Epithelial cell of prostate (primary cell): ENCODE results near the gene TLR5.
"Not testable (repeated sequence)": the region's sequence is repeated elsewhere in the genome, so short reads cannot be mapped to it uniquely, and the experiment has no call there.

Experiments used
- DNase-seq: peaks from one replicate; pipeline ENCODE4 v3.0.0-alpha.2; 2011; ENCODE audit warnings: low read depth, low spot score
- H3K27ac ChIP-seq: fragments of 450-650 bp; 2 replicates; pipeline ENCODE4 v1.5.1; 2017; ENCODE audit warnings: mild to moderate bottlenecking

TLR5 gene

GRCh38 chr1:223142795-223143536 is at the start of gene TLR5:
TSS of gene TLR5 (minus strand) at chr1:223143248. CDS start at chr1:223113031, 30,217 bp downstream.
- no peak within 1 kb of the TSS for H3K27ac ChIP-seq
- peak; percentile 8 for DNase-seq

- peak overlapping the region; percentile 26 for H3K27ac ChIP-seq
- peak; percentile 53 for DNase-seq
Measured at GRCh38 chr1:223189903-223190724, 47.1 kb upstream of the TLR5 start.

- DNase-seq = no peak
- no peak overlapping the region for H3K27ac ChIP-seq
Measured at GRCh38 chr1:223189525-223189902, 46.5 kb upstream of the TLR5 start.

GRCh38 chr1:223188618-223189356 is 45.7 kb upstream of the TLR5 start:
- H3K27ac ChIP-seq = no peak overlapping the region
- DNase-seq = no peak

GRCh38 chr1:223186800-223187199 is 43.8 kb upstream of the TLR5 start:
- DNase-seq = no peak
- no peak overlapping the region for H3K27ac ChIP-seq

GRCh38 chr1:223183268-223183862 is 40.3 kb upstream of the TLR5 start:
- no peak for DNase-seq
- H3K27ac ChIP-seq = no peak overlapping the region

GRCh38 chr1:223180731-223181321 is 37.8 kb upstream of the TLR5 start:
- H3K27ac ChIP-seq = peak overlapping the region; percentile 23
- DNase-seq = peak; percentile 34

- DNase-seq = no peak
- no peak overlapping the region for H3K27ac ChIP-seq
Measured at GRCh38 chr1:223179786-223180185, 36.7 kb upstream of the TLR5 start.

- DNase-seq = no peak
- H3K27ac ChIP-seq = no peak overlapping the region
Measured at GRCh38 chr1:223179280-223179679, 36.2 kb upstream of the TLR5 start.

- no peak overlapping the region for H3K27ac ChIP-seq
- no peak for DNase-seq
Measured at GRCh38 chr1:223177681-223178080, 34.6 kb upstream of the TLR5 start.

GRCh38 chr1:223176437-223176836 is 33.4 kb upstream of the TLR5 start:
- DNase-seq = no peak
- no peak overlapping the region for H3K27ac ChIP-seq

- no peak overlapping the region for H3K27ac ChIP-seq
- DNase-seq = no peak
Measured at GRCh38 chr1:223175633-223176032, 32.6 kb upstream of the TLR5 start.

- no peak for DNase-seq
- no peak overlapping the region for H3K27ac ChIP-seq
Measured at GRCh38 chr1:223175032-223175431, 32.0 kb upstream of the TLR5 start.

- not testable (repeated sequence) for DNase-seq, H3K27ac ChIP-seq
Measured at GRCh38 chr1:223169458-223169857, 26.4 kb upstream of the TLR5 start.

- DNase-seq = no peak
- H3K27ac ChIP-seq = no peak overlapping the region
Measured at GRCh38 chr1:223161321-223161720, 18.3 kb upstream of the TLR5 start.

GRCh38 chr1:223156343-223156742 is 13.3 kb upstream of the TLR5 start:
- H3K27ac ChIP-seq = no peak overlapping the region
- no peak for DNase-seq

- no peak overlapping the region for H3K27ac ChIP-seq
- DNase-seq = no peak
Measured at GRCh38 chr1:223155153-223155552, 12.1 kb upstream of the TLR5 start.

- no peak for DNase-seq
- H3K27ac ChIP-seq = no peak overlapping the region
Measured at GRCh38 chr1:223153177-223154119, 10.4 kb upstream of the TLR5 start.

GRCh38 chr1:223152399-223152798 is 9.4 kb upstream of the TLR5 start:
- no peak overlapping the region for H3K27ac ChIP-seq
- no peak for DNase-seq
